ENCODE measurements around the gene FAM241A.
A peak's percentile ranks its signal among the peaks of the same experiment; 100 is the strongest.

Gene FAM241A

GRCh38 chr4:112231779-112232713, 86.8 kb downstream of the FAM241A start, which contains the start of gene AP1AR:
AP1AR (plus strand) TSS chr4:112231787; CDS start chr4:112232092, 305 bp downstream.
- peak within 1 kb of the TSS; percentile 94 for H3K4me3 ChIP-seq (ENCODE audit: low read depth, low read length)
- peak; percentile 54 for TF ChIP-seq CTCF (IDR thresholded peaks at IDR 0.05; ENCODE audit: borderline replicate concordance, insufficient read depth, low read depth, low read length)

- peak; percentile 58; the same call in 1 of the 2 replicates for TF ChIP-seq CTCF (IDR thresholded peaks at IDR 0.05; ENCODE audit: borderline replicate concordance, insufficient read depth, low read depth, low read length)
These were observed 89.8 kb downstream of the FAM241A start for GRCh38 chr4:112234952-112235609.

GRCh38 chr4:112236040-112236439, 90.8 kb downstream of the FAM241A start:
- no peak overlapping the region for H3K4me3 ChIP-seq (ENCODE audit: low read depth, low read length)
- TF ChIP-seq CTCF (IDR thresholded peaks at IDR 0.05; ENCODE audit: borderline replicate concordance, insufficient read depth, low read depth, low read length), result no peak

More at GRCh38 chr4:112234952-112235609, 89.8 kb downstream of the FAM241A start:
- no peak overlapping the region for H3K4me3 ChIP-seq (ENCODE audit: low read depth, low read length)

GRCh38 chr4:112238833-112239232, 93.6 kb downstream of the FAM241A start:
- no peak overlapping the region for H3K4me3 ChIP-seq (ENCODE audit: low read depth, low read length)
- TF ChIP-seq CTCF (IDR thresholded peaks at IDR 0.05; ENCODE audit: borderline replicate concordance, insufficient read depth, low read depth, low read length), result no peak
